Activated T-cell treated with anti-CD3 and anti-CD28 coated beads, Interleukin-2, amount 50 U/mL, for 48 hours (primary cell): ENCODE results near the gene CCDC71L.

Experiments used
- DNase-seq, 2 experiments: peaks; one replicate each; pipeline ENCODE4 v3.0.0-alpha.2; 2020

The CCDC71L gene

GRCh38 chr7:106658316-106659165 is 2.4 kb downstream of the CCDC71L start:
- DNase-seq: no peak

- DNase-seq: no peak
Observed at GRCh38 chr7:106657085-106657991, 3.6 kb downstream of the CCDC71L start.

- DNase-seq: no peak
Observed at GRCh38 chr7:106655703-106656498, 5.1 kb downstream of the CCDC71L start.

- no peak for DNase-seq
Observed at GRCh38 chr7:106653488-106653887, 7.5 kb downstream of the CCDC71L start.

GRCh38 chr7:106652909-106653308 is 8.0 kb downstream of the CCDC71L start:
- DNase-seq: no peak

GRCh38 chr7:106652092-106652491 is 8.9 kb downstream of the CCDC71L start:
- no peak for DNase-seq

- DNase-seq: no peak
Observed at GRCh38 chr7:106646256-106646655, 14.7 kb downstream of the CCDC71L start.

- no peak for DNase-seq
Observed at GRCh38 chr7:106644999-106645398, 16.0 kb downstream of the CCDC71L start.

GRCh38 chr7:106643216-106644000 is 17.6 kb downstream of the CCDC71L start:
- no peak for DNase-seq

- no peak for DNase-seq
Observed at GRCh38 chr7:106641416-106641815, 19.5 kb downstream of the CCDC71L start.

- DNase-seq: no peak
Observed at GRCh38 chr7:106640368-106641141, 20.4 kb downstream of the CCDC71L start.

GRCh38 chr7:106639476-106640334 is 21.3 kb downstream of the CCDC71L start:
- no peak for DNase-seq

- no peak for DNase-seq
Observed at GRCh38 chr7:106635411-106635810, 25.5 kb downstream of the CCDC71L start.

GRCh38 chr7:106634958-106635357 is 26.0 kb downstream of the CCDC71L start:
- no peak for DNase-seq

GRCh38 chr7:106630648-106631047 is 30.3 kb downstream of the CCDC71L start:
- no peak for DNase-seq

GRCh38 chr7:106629516-106629915 is 31.4 kb downstream of the CCDC71L start:
- no peak for DNase-seq

- DNase-seq: no peak
Observed at GRCh38 chr7:106626376-106627164, 34.4 kb downstream of the CCDC71L start.

GRCh38 chr7:106625678-106626301 is 35.2 kb downstream of the CCDC71L start:
- DNase-seq: no peak

- DNase-seq: no peak
Observed at GRCh38 chr7:106623853-106624252, 37.1 kb downstream of the CCDC71L start.
